HepG2 (cell line): ENCODE data around the gene RBM44. TPM values are rescaled to one million over a fixed set of nuclear protein-coding genes. Genes with fewer than 3 reads are reported as not detected.

Experiments used
- BORCS8-MEF2B ChIP-seq: sonication (generic); formaldehyde crosslinking; IDR thresholded peaks from 2 replicates; pipeline ENCODE4 v1.8.0; 2022; ENCODE audit warnings: mild to moderate bottlenecking, missing genetic modification reagents
- CCAR2 ChIP-seq: fragments of 200-400 bp; formaldehyde crosslinking; optimal IDR thresholded peaks from 2 replicates; pipeline ENCODE3; 2018; ENCODE audit warnings: low read depth, mild to moderate bottlenecking, low read length, moderate library complexity
- ETV6 ChIP-seq: sonication (generic); formaldehyde crosslinking; conservative IDR thresholded peaks from 2 replicates; pipeline ENCODE4 v1.4.0; 2020; ENCODE audit warnings: missing genetic modification reagents
- FOXK2 ChIP-seq: fragments of 450-650 bp; IDR thresholded peaks from 2 replicates; pipeline ENCODE4 v1.6.1; 2016
- HNRNPL ChIP-seq: fragments of 200-400 bp; formaldehyde crosslinking; IDR thresholded peaks from 2 replicates; pipeline ENCODE4 v1.6.1; 2017; ENCODE audit warnings: mild to moderate bottlenecking, low read depth, low read length
- HOXA7 ChIP-seq: sonication (generic); formaldehyde crosslinking; IDR thresholded peaks from 2 replicates; pipeline ENCODE4 v1.8.1; 2022; ENCODE audit warnings: mild to moderate bottlenecking, missing genetic modification reagents, moderate library complexity
- KLF13 ChIP-seq: sonication (generic); formaldehyde crosslinking; IDR thresholded peaks from 2 replicates; pipeline ENCODE4 v1.4.0; 2020; ENCODE audit warnings: mild to moderate bottlenecking, missing genetic modification reagents
- KLF16 ChIP-seq, 2 experiments: sonication (generic) in 1 of 2; formaldehyde crosslinking in 1 of 2; IDR thresholded peaks; 2 replicates each; pipeline versions ENCODE4 v1.6.1 to v1.8.0; 2016 to 2023; ENCODE audit warnings: missing genetic modification reagents in 2 of 2, missing compliant biosample characterization in 1 of 2
- NR2F1 ChIP-seq, 2 experiments: fragments of 450-650 bp in 1 of 2; formaldehyde crosslinking in 1 of 2; IDR thresholded peaks; 2 replicates each; pipeline versions ENCODE4 v1.5.0 to v1.6.1; 2016 to 2020; ENCODE audit warnings: mild to moderate bottlenecking in 1 of 2, missing compliant biosample characterization in 1 of 2, missing genetic modification reagents in 1 of 2, moderate library complexity in 1 of 2
- NRL ChIP-seq: sonication (generic); formaldehyde crosslinking; IDR thresholded peaks from 2 replicates; pipeline ENCODE4 v1.5.0; 2020; ENCODE audit warnings: missing genetic modification reagents, mild to moderate bottlenecking, moderate library complexity, borderline replicate concordance
- REL ChIP-seq: sonication (generic); formaldehyde crosslinking; conservative IDR thresholded peaks from 2 replicates; pipeline ENCODE4 v1.8.0; 2022; ENCODE audit warnings: mild to moderate bottlenecking, missing genetic modification reagents, moderate library complexity
- RFXAP ChIP-seq: sonication (generic); formaldehyde crosslinking; IDR thresholded peaks from 2 replicates; pipeline ENCODE4 v1.4.0; 2020; ENCODE audit warnings: missing genetic modification reagents, borderline replicate concordance
- RXRA ChIP-seq: sonication (generic); formaldehyde crosslinking; IDR thresholded peaks from 2 replicates; pipeline ENCODE4 v1.5.1; 2020; ENCODE audit warnings: missing genetic modification reagents
- SMARCC2 ChIP-seq: fragments of 450-650 bp; IDR thresholded peaks from 2 replicates; pipeline ENCODE4 v1.6.1; 2017; ENCODE audit warnings: antibody characterized with exemption, mild to moderate bottlenecking
- SP2 ChIP-seq: sonication (generic); formaldehyde crosslinking; IDR thresholded peaks from 2 replicates; pipeline ENCODE4 v1.5.1; 2020; ENCODE audit warnings: mild to moderate bottlenecking, missing genetic modification reagents
- YEATS2 ChIP-seq: sonication (generic); formaldehyde crosslinking; IDR thresholded peaks from 2 replicates; pipeline ENCODE4 v1.4.0; 2020; ENCODE audit warnings: missing genetic modification reagents, borderline replicate concordance
- ZMYM4 ChIP-seq: sonication (generic); formaldehyde crosslinking; IDR thresholded peaks from 2 replicates; pipeline ENCODE4 v1.8.1; 2023; ENCODE audit warnings: mild to moderate bottlenecking, missing genetic modification reagents
- ZNF225 ChIP-seq: sonication (generic); formaldehyde crosslinking; IDR thresholded peaks from 2 replicates; pipeline ENCODE4 v1.4.0; 2020; ENCODE audit warnings: mild to moderate bottlenecking, missing genetic modification reagents
- ZNF234 ChIP-seq: sonication (generic); formaldehyde crosslinking; conservative IDR thresholded peaks from 2 replicates; pipeline ENCODE4 v1.5.1; 2020; ENCODE audit warnings: mild to moderate bottlenecking, missing genetic modification reagents
- ZNF557 ChIP-seq: sonication (generic); formaldehyde crosslinking; IDR thresholded peaks from 2 replicates; pipeline ENCODE4 v1.4.0; 2020; ENCODE audit warnings: missing genetic modification reagents
- ZNF839 ChIP-seq: sonication (generic); formaldehyde crosslinking; IDR thresholded peaks from 2 replicates; pipeline ENCODE4 v1.4.0; 2020; ENCODE audit warnings: missing genetic modification reagents, mild to moderate bottlenecking, borderline replicate concordance
- ZNF891 ChIP-seq: sonication (generic); formaldehyde crosslinking; IDR thresholded peaks from 2 replicates; pipeline ENCODE4 v1.5.0; 2020; ENCODE audit warnings: mild to moderate bottlenecking, missing genetic modification reagents
- ZSCAN20 ChIP-seq: sonication (generic); formaldehyde crosslinking; IDR thresholded peaks from 2 replicates; pipeline ENCODE4 v1.4.0; 2020; ENCODE audit warnings: missing genetic modification reagents, mild to moderate bottlenecking, borderline replicate concordance
- polyA plus RNA-seq, 8 experiments: library from polyadenylated mRNA; depleted of rRNA in 3 of 8; stranded (reverse) in 7 of 8; unstranded in 1 of 8; fragments of >200 nt; fragmentation: Illumina TruSeq in 4 of 8; extraction: Trizol in 4 of 8; gene quantifications; 2 replicates each; pipeline versions ENCODE4 v1.2.1 to v1.2.3, GENCODE V29; 2011 to 2016; ENCODE audit warnings: low read depth in 4 of 8, missing spikeins in 1 of 8, mixed read lengths in 1 of 8; ENCODE audit not compliant: insufficient read depth in 1 of 8
- total RNA-seq, 5 experiments: library from RNA; depleted of rRNA; stranded (reverse); fragments of >200 nt; fragmentation: Illumina TruSeq; extraction: Trizol; gene quantifications; 2 replicates each; pipeline ENCODE4 v1.2.3, GENCODE V29; 2016; ENCODE audit warnings: low read depth in 1 of 5
- TF ChIP-seq, protein P1 (sequence below): sonication (generic); formaldehyde crosslinking; IDR thresholded peaks from 2 replicates; pipeline ENCODE4 v1.4.0; 2020; ENCODE audit warnings: mild to moderate bottlenecking, low read depth, missing genetic modification reagents
- TF ChIP-seq, protein P2 (sequence below): sonication (generic); formaldehyde crosslinking; IDR thresholded peaks from 2 replicates; pipeline ENCODE4 v1.8.0; 2022; ENCODE audit warnings: missing genetic modification reagents, mild to moderate bottlenecking, borderline replicate concordance
- TF ChIP-seq, protein P3 (sequence below): sonication (generic); formaldehyde crosslinking; IDR thresholded peaks from 2 replicates; pipeline ENCODE4 v1.5.0; 2020; ENCODE audit warnings: mild to moderate bottlenecking, missing genetic modification reagents, borderline replicate concordance

Gene RBM44
- total and polyA plus RNA-seq, 2 of the 13 experiments (the other 11 are each of a cell fraction or from before 2014, with no cell fraction given): 0.13 to 0.50 TPM

DNA sequence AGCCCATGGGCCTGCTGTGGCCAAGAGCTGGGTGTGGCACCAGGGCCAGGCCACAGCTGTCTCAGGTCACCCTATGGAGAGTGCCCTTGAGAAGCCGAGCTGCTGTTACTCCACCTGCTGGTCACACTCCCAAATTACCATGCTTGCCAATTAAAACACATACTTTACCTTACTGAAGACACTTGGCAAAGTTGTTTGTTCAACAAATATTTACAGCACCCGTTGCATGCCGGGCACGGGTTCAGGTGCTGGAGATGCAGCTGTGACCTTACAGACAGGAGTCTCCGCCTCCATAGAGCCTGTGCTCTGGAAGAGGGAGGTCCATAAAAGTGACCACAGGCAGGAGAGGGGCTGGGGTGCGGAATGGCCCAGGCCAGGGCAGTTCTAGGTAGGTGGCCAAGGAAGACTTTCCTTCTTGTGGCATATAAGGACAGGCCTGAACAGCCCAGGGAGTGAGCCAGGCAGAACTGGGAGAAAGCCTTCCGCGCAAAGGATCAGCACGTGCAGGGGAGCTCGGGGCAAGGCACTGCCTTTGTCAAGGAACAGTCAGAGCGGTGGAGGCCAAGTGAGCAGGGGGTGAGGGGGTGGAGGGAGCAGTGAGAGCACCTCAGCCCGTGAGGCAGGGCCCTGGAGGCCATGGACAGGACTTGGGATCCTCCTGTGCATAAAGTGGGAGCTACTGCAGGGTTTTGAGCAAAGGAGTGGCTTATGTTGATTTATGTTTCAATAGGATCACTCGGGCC lies 23.6 kb upstream of the RBM44 start (continued):
- TF ChIP-seq ZNF839: no peak
- no peak for TF ChIP-seq RFXAP (CRISPR knock-in tag)
- no peak for TF ChIP-seq HNRNPL
- TF ChIP-seq NRL (CRISPR knock-in tag): 0 out of 2 replicates have a peak, but pooled peaks have one; percentile 14
- TF ChIP-seq ZNF891 (CRISPR knock-in tag): peak; percentile 18; the same call in 1 of the 2 replicates
- TF ChIP-seq BORCS8-MEF2B: no peak
- TF ChIP-seq HOXA7: no peak
- TF ChIP-seq FOXK2: no peak
- TF ChIP-seq KLF16 (CRISPR knock-in tag; IDR thresholded peaks at IDR 0.05): peak in 1 of 2 experiments; percentile 42; a peak in 1 of 4 replicates
- TF ChIP-seq CCAR2: no peak
- TF ChIP-seq SP2 (CRISPR knock-in tag): no peak
- no peak for TF ChIP-seq YEATS2 (CRISPR knock-in tag)
- TF ChIP-seq KLF13 (CRISPR knock-in tag): no peak
- no peak for TF ChIP-seq ZSCAN20 (CRISPR knock-in tag)
- no peak for TF ChIP-seq ZNF234 (CRISPR knock-in tag)
- TF ChIP-seq, protein P1, sequence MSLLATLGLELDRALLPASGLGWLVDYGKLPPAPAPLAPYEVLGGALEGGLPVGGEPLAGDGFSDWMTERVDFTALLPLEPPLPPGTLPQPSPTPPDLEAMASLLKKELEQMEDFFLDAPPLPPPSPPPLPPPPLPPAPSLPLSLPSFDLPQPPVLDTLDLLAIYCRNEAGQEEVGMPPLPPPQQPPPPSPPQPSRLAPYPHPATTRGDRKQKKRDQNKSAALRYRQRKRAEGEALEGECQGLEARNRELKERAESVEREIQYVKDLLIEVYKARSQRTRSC: no peak
- TF ChIP-seq, protein P2, sequence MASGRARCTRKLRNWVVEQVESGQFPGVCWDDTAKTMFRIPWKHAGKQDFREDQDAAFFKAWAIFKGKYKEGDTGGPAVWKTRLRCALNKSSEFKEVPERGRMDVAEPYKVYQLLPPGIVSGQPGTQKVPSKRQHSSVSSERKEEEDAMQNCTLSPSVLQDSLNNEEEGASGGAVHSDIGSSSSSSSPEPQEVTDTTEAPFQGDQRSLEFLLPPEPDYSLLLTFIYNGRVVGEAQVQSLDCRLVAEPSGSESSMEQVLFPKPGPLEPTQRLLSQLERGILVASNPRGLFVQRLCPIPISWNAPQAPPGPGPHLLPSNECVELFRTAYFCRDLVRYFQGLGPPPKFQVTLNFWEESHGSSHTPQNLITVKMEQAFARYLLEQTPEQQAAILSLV (CRISPR knock-in tag): no peak
- no peak for TF ChIP-seq REL (CRISPR knock-in tag)
- no peak for TF ChIP-seq ZNF557 (CRISPR knock-in tag)
- TF ChIP-seq, protein P3, sequence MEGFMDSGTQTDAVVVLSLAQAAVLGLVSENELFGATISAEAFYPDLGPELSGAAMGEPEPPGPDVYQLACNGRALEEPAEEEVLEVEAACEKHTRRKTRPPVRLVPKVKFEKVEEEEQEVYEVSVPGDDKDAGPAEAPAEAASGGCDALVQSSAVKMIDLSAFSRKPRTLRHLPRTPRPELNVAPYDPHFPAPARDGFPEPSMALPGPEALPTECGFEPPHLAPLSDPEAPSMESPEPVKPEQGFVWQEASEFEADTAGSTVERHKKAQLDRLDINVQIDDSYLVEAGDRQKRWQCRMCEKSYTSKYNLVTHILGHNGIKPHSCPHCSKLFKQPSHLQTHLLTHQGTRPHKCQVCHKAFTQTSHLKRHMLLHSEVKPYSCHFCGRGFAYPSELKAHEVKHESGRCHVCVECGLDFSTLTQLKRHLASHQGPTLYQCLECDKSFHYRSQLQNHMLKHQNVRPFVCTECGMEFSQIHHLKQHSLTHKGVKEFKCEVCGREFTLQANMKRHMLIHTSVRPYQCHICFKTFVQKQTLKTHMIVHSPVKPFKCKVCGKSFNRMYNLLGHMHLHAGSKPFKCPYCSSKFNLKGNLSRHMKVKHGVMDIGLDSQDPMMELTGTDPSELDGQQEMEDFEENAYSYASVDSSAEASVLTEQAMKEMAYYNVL (CRISPR knock-in tag): no peak
- no peak for TF ChIP-seq ZNF225 (CRISPR knock-in tag)
- peak; percentile 46 for TF ChIP-seq RXRA (CRISPR knock-in tag)
- TF ChIP-seq NR2F1 (CRISPR knock-in tag; IDR thresholded peaks at IDR 0.05): peak; percentile 27 to 44; a peak in 2 of 4 replicates
- TF ChIP-seq SMARCC2: no peak
- no peak for TF ChIP-seq ETV6 (CRISPR knock-in tag)
- TF ChIP-seq ZMYM4 (CRISPR knock-in tag): peak; percentile 60
